HG02571 (cell line): Measurements from ENCODE around the gene NCOA6.
A peak's percentile ranks its signal among the peaks of the same experiment; 100 is the strongest.
"Not testable (repeated sequence)": the region's sequence is repeated elsewhere in the genome, so short reads cannot be mapped to it uniquely, and the experiment has no call there.

ENCODE experiments used
- ATAC-seq: cut with Tn5 transposase; IDR thresholded peaks from one replicate; pipeline ENCODE4 v1.9.1; 2021; ENCODE audit warnings: mild to moderate bottlenecking, moderate library complexity; ENCODE audit not compliant: unreplicated experiment

The NCOA6 gene

GRCh38 chr20:34831936-34832335 lies 6.5 kb upstream of the NCOA6 start:
- ATAC-seq = no peak

- ATAC-seq = no peak
Observed at GRCh38 chr20:34829191-34829590, 3.7 kb upstream of the NCOA6 start.

- peak; percentile 52 for ATAC-seq
Observed at GRCh38 chr20:34824806-34825529, 483 bp downstream of the NCOA6 start.

GRCh38 chr20:34824452-34824805 lies 1.0 kb downstream of the NCOA6 start:
- no peak for ATAC-seq

GRCh38 chr20:34824026-34824425 lies 1.4 kb downstream of the NCOA6 start:
- ATAC-seq = no peak

GRCh38 chr20:34820805-34821578 lies 4.5 kb downstream of the NCOA6 start:
- ATAC-seq = no peak

GRCh38 chr20:34817801-34818200 lies 7.7 kb downstream of the NCOA6 start:
- no peak for ATAC-seq

GRCh38 chr20:34817072-34817471 lies 8.4 kb downstream of the NCOA6 start:
- no peak for ATAC-seq

- ATAC-seq = no peak
Observed at GRCh38 chr20:34815636-34816035, 9.8 kb downstream of the NCOA6 start.

GRCh38 chr20:34808583-34808982 lies 16.9 kb downstream of the NCOA6 start:
- no peak for ATAC-seq

- not testable (repeated sequence) for ATAC-seq
Observed at GRCh38 chr20:34807944-34808465, 17.4 kb downstream of the NCOA6 start.

GRCh38 chr20:34806255-34806654 lies 19.2 kb downstream of the NCOA6 start:
- ATAC-seq = no peak

- ATAC-seq = no peak
Observed at GRCh38 chr20:34798871-34799270, 26.6 kb downstream of the NCOA6 start.

- no peak for ATAC-seq
Observed at GRCh38 chr20:34798328-34798727, 27.1 kb downstream of the NCOA6 start.

- no peak for ATAC-seq
Observed at GRCh38 chr20:34797012-34797995, 28.1 kb downstream of the NCOA6 start.

GRCh38 chr20:34794006-34794585 lies 31.4 kb downstream of the NCOA6 start:
- no peak for ATAC-seq

GRCh38 chr20:34792687-34793363 lies 32.6 kb downstream of the NCOA6 start:
- ATAC-seq = no peak

GRCh38 chr20:34791289-34792020 lies 34.0 kb downstream of the NCOA6 start:
- no peak for ATAC-seq

GRCh38 chr20:34781220-34781619 lies 44.2 kb downstream of the NCOA6 start:
- ATAC-seq = no peak
